HL-60 (cell line): Measurements from ENCODE around the gene DENND4A.

Source experiments
- DNase-seq, 2 experiments: peaks; one replicate each; pipeline ENCODE4 v3.0.0-alpha.2; 2010 to 2020; ENCODE audit warnings: low read depth in 1 of 2, low spot score in 1 of 2
- H3K27ac ChIP-seq: fragments of 250-450 bp; sonication (Bioruptor Pico); replicated peaks from 2 replicates; pipeline ENCODE4 v1.5.1; 2020; ENCODE audit warnings: mild to moderate bottlenecking, moderate library complexity
- H3K27me3 ChIP-seq: fragments of 250-450 bp; sonication (Bioruptor Pico); 2 replicates; pipeline ENCODE4 v1.5.1; 2021; ENCODE audit warnings: mild to moderate bottlenecking, moderate library complexity; ENCODE audit not compliant: insufficient read depth, poor library complexity, severe bottlenecking
- H3K4me3 ChIP-seq: replicated peaks from 2 replicates; pipeline ENCODE4 v1.5.1; 2011; ENCODE audit warnings: mild to moderate bottlenecking, control low read depth, low read length; ENCODE audit not compliant: insufficient read depth
- CTCF ChIP-seq: IDR thresholded peaks from one replicate; pipeline ENCODE4 v1.5.1; 2011; ENCODE audit warnings: low read length, control low read depth, inconsistent platforms; ENCODE audit not compliant: insufficient read depth
- GABPA ChIP-seq: IDR thresholded peaks from 2 replicates; pipeline ENCODE4 v1.6.1; 2012; ENCODE audit warnings: low read depth
- POLR2AphosphoS5 ChIP-seq: IDR thresholded peaks from 2 replicates; pipeline ENCODE4 v1.6.1; 2012; ENCODE audit warnings: low read depth
- SPI1 ChIP-seq: IDR thresholded peaks from 2 replicates; pipeline ENCODE4 v1.6.1; 2012; ENCODE audit warnings: low read depth, mild to moderate bottlenecking, borderline replicate concordance
- TF ChIP-seq, protein P1 (sequence below): IDR thresholded peaks from 2 replicates; pipeline ENCODE4 v1.6.1; 2012; ENCODE audit warnings: low read depth; ENCODE audit not compliant: insufficient replicate concordance

Gene DENND4A

GRCh38 chr15:65839354-65839901 is 47.3 kb upstream of the DENND4A start:
- no peak for TF ChIP-seq SPI1
- no peak for DNase-seq
- Histone ChIP-seq H3K4me3 (no peak overlapping the region), H3K27ac (no peak overlapping the region), H3K27me3 (no peaks in the 10 kb centered on the region)

DNA sequence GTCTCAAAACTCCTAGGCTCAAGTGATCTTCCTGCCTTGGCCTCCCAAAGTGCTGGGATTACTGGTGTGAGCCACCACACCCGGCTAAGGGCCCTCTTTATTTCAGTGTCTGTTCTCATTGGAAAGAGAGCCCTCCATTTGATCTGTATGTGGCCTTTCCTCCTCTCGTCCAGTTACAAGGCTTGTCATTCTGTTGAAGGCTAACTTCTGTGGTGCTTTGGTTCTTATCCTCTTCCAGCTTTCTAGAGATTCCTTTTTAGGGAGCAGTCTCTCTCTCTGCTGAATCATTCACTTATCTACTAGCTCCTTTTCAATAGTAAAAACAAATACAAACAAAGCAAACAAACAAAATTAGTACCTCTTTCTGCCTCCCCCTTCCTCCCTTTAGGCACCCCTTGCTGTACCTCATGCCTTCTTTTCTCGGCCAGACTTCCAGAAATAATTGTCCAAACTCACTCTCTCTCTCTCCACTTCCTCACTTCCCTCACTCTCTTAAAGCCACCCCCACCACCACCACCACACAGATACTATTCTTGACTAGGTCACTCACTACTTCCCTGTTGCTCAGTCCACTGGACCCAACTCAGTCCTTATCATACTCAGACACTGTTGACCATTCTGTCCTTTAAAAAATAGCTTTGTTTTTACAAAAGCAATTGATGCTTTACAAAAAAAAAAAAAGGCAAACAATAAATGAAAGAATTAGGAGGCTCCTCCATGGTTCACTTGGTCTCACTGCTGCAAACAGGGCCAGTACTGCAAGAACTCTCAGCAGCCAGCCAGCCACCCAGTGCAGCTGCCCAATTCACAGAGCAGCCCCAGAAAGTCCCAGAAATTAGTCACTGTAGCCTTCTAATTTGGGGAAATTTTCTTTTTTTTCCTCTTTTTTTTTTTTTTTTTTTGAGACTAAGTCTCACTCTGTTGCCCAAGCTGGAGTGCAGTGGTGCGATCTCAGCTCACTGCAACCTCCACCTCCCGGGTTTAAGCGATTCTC is 45.5 kb upstream of the DENND4A start:
- Histone ChIP-seq H3K27me3 (no peaks in the 10 kb centered on the region), H3K4me3 (no peak overlapping the region), H3K27ac (peak overlapping the region; percentile 40)
- TF ChIP-seq POLR2AphosphoS5: no peak
- TF ChIP-seq CTCF: no peak
- TF ChIP-seq SPI1: peak; percentile 84
- TF ChIP-seq GABPA: no peak
- TF ChIP-seq, protein P1, sequence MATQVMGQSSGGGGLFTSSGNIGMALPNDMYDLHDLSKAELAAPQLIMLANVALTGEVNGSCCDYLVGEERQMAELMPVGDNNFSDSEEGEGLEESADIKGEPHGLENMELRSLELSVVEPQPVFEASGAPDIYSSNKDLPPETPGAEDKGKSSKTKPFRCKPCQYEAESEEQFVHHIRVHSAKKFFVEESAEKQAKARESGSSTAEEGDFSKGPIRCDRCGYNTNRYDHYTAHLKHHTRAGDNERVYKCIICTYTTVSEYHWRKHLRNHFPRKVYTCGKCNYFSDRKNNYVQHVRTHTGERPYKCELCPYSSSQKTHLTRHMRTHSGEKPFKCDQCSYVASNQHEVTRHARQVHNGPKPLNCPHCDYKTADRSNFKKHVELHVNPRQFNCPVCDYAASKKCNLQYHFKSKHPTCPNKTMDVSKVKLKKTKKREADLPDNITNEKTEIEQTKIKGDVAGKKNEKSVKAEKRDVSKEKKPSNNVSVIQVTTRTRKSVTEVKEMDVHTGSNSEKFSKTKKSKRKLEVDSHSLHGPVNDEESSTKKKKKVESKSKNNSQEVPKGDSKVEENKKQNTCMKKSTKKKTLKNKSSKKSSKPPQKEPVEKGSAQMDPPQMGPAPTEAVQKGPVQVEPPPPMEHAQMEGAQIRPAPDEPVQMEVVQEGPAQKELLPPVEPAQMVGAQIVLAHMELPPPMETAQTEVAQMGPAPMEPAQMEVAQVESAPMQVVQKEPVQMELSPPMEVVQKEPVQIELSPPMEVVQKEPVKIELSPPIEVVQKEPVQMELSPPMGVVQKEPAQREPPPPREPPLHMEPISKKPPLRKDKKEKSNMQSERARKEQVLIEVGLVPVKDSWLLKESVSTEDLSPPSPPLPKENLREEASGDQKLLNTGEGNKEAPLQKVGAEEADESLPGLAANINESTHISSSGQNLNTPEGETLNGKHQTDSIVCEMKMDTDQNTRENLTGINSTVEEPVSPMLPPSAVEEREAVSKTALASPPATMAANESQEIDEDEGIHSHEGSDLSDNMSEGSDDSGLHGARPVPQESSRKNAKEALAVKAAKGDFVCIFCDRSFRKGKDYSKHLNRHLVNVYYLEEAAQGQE: no peak
- DNase-seq: peak in 1 of 2 experiments; percentile 61

GRCh38 chr15:65836665-65837064 is 44.6 kb upstream of the DENND4A start:
- TF ChIP-seq SPI1: no peak
- TF ChIP-seq, protein P1: no peak
- TF ChIP-seq POLR2AphosphoS5: no peak
- no peak for TF ChIP-seq CTCF

GRCh38 chr15:65835447-65835846 is 43.4 kb upstream of the DENND4A start:
- no peak for DNase-seq
- no peak overlapping the region for H3K27ac ChIP-seq
- TF ChIP-seq POLR2AphosphoS5 (no peak), CTCF (no peak), SPI1 (no peak), GABPA (no peak)
- TF ChIP-seq, protein P1: no peak
- H3K4me3 ChIP-seq: no peak overlapping the region
- no peaks in the 10 kb centered on the region for H3K27me3 ChIP-seq

More at GRCh38 chr15:65836665-65837064, 44.6 kb upstream of the DENND4A start:
- DNase-seq: no peak
- no peak overlapping the region for H3K27ac ChIP-seq
- H3K4me3 ChIP-seq: no peak overlapping the region
- no peaks in the 10 kb centered on the region for H3K27me3 ChIP-seq
